Stimulated activated CD4-positive, alpha-beta T cell treated with anti-CD3 and anti-CD28 coated beads, Interleukin-1b, Interleukin-23, amount 100 ng/mL, for 1 hour (primary cell): ENCODE data around the gene ADCYAP1R1.

Experiments
- DNase-seq, 2 donors: peaks; one replicate each; pipeline ENCODE4 v3.0.0-alpha.2; 2020; ENCODE audit warnings: low read depth in 2 of 2

Gene ADCYAP1R1

DNA sequence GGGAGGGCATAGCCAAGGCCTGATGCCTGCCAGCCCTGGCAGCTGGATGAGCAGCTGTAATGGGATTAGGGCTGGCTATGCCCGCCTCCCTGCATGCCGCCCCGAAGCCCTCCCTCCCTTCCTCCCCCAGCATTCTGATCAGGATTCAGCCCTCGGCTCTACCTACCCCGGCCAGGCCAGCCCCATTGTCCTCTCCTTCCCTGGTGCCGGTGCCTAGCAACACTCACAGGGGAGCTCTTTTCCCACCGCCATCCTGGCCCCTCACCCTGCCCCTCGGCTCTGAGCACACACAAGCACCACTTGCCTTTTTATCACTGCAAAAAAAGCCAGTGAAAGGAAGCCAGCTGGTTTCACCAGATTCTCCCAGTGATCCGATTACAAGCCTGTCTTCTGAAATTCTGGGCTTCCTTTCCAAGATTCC lies 9.0 kb upstream of the ADCYAP1R1 start:
- DNase-seq: no peak

DNA sequence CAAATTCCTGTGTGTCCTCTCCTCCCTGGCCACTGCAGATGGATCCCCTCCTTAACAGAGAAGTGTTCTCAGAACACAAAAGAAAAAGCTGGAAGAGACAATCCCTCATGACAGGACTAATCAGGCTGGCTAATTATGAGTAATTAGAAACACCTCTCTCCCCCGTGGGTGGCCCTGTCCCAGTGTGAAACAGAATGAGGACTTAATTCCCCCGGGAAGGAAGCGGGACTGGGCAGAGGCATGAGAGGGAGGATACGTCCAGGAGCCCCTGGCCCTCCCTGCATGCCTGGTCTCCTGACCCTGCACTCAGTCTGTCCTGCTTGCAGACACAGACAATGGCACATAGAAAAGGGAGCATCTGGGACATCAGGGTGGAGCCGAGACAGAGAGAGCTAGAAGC lies 7.6 kb upstream of the ADCYAP1R1 start:
- no peak for DNase-seq

DNA sequence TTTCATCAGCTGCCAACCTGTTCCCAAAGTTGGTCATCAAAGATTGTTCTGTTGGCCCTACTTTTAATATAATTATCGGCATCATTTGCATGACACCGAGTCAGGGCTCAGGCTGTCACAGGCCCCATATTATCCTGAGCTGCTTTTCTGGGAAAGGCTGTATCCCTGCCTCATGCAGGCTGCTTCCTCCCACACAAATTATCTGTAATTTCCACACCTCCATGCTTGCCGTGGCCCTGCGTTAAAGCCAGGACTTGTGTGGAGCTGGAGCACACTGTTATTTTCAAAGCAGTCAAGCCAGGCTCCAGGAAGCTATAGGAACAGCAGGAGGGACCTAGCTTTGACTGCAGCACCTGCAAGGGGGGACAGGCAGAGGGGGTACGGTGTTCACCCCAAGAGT lies 5.4 kb upstream of the ADCYAP1R1 start:
- DNase-seq: no peak

DNA sequence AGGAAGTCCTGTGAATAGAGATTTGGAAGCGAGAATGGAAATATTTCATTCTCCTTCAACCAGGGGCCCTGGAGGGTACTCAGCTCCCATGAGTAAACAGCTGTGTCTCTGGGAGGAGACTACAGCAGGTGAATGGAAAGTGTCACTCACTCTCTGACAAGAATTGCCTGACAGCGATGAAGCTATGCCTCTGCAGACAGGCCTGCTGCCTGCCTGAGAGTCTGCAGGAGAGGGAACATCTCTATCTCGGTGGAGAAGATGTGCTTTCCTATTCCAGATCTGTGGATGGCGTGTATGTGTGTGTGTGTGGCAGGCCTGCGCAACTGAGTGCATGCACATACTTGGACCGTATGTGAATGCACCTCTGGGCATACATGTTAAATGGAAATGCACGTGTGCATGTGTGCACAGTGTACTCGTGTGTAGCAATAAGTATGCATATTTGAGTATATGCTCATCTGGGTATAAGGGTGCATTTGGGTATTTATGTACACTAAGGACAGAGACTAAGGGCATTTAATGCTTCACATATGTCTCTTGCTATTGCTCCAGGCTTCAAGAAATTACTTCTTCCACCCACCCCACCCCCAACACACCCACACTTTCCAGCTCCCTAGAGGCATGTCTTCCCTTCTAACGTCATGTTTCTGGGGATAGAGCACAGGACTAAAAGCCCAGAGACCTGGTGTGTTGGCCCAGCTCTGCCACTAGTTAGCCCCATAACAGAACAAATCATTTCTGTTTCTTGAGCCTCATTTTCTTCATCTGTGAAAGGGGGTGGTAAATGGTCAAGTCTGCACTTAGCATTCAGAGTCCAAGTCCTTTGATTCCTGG lies 4.6 kb upstream of the ADCYAP1R1 start:
- no peak for DNase-seq

GRCh38 chr7:31049005-31049765 lies 2.9 kb upstream of the ADCYAP1R1 start:
- DNase-seq: no peak

GRCh38 chr7:31052487-31052840 lies 356 bp downstream of the ADCYAP1R1 start:
- no peak for DNase-seq

DNA sequence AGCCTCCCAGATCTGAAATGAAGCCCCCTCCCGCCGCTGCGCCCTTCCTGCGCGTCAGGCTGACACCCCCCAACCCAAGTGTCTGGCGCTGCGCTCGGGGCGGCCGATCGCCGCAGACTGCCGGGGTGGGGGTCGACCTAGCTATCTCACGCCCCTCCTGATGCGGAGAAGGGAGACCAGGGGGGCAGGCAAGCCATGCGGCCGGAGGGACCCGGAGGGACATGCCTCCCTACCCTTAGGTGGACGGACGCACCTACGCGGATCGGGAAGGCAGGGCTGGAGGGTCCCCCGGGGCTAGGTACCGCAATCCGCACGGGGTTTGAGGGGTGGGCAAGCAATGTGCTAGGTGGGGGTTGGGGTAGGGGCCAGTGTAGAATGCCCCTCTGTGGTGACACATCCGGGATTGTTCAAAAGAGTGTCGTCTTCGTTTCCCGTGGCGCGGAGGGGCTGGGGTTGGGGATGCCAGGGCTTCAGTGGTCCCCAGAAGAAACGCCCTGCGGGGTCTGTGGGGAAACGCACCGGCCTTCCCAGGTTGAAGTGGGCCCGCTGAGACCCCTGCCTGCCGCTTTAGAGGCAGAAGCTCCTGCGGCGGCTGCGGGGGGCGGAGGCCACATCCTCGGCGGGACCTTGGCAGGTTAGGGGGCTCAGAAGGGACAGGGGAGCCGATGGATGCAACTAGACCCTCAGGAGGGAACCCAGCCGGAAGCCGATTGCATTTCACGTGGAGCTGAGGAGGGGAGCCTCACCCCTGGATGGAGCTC lies 913 bp downstream of the ADCYAP1R1 start:
- DNase-seq: no peak

- no peak for DNase-seq
These were observed 1.9 kb downstream of the ADCYAP1R1 start for GRCh38 chr7:31053986-31054385.

- DNase-seq: no peak
These were observed 2.6 kb downstream of the ADCYAP1R1 start for GRCh38 chr7:31054608-31055278.

DNA sequence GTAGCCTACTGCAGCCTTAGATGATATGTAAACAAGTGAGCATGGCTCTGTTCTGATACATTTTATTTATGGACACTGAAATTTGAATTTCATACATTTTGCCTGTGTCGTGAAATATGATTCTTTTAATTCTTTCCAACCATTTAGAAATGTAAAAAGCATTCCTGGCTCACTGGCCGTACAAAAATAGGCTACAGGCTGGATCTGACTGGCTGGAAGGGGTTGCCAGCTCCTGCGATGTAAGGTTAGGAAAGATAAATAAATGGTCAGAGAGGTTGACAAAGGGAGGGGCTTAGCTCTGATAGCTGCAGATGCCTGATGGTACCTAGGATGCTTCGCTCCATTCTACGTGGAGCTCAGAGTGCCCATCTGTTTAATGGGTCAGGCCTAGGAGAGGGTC lies 3.4 kb downstream of the ADCYAP1R1 start:
- DNase-seq: no peak

GRCh38 chr7:31056775-31057346 lies 4.8 kb downstream of the ADCYAP1R1 start:
- no peak for DNase-seq

- no peak for DNase-seq
These were observed 6.0 kb downstream of the ADCYAP1R1 start for GRCh38 chr7:31058122-31058521.

DNA sequence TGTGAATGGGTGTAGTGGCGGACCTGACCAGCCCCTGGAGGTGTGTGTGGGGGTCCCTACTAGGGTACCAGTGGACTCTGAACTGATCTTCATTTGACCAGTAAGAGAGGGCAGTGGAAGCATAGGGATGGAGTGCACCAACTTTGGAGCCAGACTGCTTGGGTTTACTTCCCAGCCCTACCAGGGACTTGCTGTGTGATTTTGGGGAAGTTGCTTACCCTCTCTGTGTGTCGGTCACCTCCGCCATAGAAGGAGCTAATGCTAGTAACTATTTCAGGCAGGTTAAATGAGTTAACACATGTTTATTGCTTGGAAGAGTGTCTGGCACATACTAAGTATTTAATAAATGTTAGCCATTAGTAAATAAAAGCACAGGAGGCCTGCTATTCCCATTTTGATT lies 6.6 kb downstream of the ADCYAP1R1 start:
- no peak for DNase-seq

- no peak for DNase-seq
These were observed 7.4 kb downstream of the ADCYAP1R1 start for GRCh38 chr7:31059551-31059950.

DNA sequence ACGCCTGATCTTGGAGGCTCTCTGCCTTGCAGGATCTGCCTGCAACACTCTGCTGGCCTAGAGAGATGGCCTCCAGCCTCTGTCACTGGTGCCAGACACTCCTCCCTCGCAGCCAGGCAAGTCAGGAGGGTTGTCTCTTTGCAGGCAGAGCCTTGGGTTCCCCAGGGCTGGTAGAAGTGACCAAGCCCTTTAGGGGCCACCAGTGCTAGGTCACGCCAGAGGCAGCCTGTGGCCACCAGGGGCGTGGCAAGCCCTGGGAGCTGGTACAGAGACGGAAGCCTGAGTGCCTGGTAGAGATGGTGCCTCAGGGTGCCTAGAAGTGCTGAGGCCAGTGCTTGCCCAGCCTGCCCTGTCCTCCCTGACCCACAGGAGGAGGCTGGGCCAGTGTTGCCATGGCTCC lies 9.1 kb downstream of the ADCYAP1R1 start:
- no peak for DNase-seq

DNA sequence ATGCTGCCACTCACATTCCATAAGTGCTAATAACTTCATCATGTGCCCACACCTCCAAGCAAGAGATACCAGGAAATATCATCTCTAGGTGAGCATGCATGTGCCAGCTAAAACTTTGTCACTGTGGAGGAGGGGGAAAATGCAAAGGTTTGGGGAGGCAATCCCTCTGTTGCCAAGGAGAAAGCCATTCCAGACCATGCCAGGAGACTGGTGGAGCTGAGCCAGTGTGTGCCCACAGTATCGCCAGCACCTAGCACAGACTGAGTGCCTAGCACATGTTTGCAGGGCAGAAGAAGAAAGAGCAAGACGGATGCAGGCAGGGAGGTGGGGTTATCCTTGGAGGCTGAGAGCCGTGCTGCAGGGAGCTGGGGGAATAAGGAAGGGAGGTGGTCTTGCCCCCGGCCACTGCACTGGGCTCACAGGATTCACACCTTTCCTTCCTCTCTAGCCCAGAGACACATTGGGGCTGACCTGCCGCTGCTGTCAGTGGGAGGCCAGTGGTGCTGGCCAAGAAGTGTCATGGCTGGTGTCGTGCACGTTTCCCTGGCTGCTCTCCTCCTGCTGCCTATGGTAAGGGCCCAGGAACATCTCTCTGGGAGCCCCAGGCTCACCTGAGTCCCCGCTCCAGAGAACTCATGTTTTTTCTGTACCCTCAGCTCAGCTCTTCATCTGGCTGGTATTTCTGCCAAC lies 10.8 kb downstream of the ADCYAP1R1 start:
- DNase-seq: no peak

- no peak for DNase-seq
These were observed 13.0 kb downstream of the ADCYAP1R1 start for GRCh38 chr7:31065021-31065593.

DNA sequence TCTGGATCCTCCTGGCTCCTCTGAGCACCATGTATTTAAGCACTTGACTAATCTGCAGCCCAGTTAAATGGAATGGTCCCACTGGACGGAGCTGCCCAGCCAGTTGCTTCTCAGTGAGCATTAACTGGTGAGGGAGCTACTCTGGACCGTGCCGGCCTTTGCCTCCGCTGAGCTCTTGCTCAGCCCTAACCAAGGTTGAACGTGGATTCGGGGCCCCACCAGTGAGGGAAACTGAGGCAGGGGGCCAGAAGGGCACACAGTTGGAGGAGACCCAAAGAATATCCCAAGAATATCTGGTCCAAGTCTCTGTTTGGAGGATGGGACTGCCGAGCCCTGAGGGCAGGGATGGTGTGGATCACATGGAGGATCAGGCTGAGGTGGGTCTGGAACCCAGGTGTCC lies 13.7 kb downstream of the ADCYAP1R1 start:
- DNase-seq: no peak

- no peak for DNase-seq
These were observed 14.5 kb downstream of the ADCYAP1R1 start for GRCh38 chr7:31066516-31067130.

DNA sequence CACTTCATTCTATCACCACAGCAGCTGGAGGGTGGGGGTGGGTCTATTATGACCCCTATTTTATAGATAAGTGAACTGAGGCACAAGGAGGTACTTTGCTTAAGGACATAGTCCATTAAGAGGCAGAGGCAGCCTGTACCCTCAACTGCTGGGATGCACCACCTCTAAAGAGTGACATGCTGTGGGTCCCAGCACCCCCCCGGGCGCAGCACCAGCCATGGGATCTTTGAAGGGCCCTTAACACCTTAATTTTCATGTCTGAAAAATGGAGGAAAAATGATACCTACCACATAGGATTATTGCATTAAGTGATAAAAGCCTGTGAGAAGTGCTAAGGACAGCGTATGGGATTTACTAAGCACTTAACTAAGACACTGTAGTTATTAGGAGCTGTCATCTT lies 15.4 kb downstream of the ADCYAP1R1 start:
- no peak for DNase-seq
